HG03521 (cell line): Measurements from ENCODE around the gene DMKN.

Experiments used
- ATAC-seq: cut with Tn5 transposase; IDR thresholded peaks from one replicate; pipeline ENCODE4 v1.9.1; 2021; ENCODE audit warnings: mild to moderate bottlenecking, moderate library complexity; ENCODE audit not compliant: unreplicated experiment

The DMKN gene, protein sequence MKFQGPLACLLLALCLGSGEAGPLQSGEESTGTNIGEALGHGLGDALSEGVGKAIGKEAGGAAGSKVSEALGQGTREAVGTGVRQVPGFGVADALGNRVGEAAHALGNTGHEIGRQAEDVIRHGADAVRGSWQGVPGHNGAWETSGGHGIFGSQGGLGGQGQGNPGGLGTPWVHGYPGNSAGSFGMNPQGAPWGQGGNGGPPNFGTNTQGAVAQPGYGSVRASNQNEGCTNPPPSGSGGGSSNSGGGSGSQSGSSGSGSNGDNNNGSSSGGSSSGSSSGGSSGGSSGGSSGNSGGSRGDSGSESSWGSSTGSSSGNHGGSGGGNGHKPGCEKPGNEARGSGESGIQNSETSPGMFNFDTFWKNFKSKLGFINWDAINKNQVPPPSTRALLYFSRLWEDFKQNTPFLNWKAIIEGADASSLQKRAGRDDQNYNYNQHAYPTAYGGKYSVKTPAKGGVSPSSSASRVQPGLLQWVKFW

DNA sequence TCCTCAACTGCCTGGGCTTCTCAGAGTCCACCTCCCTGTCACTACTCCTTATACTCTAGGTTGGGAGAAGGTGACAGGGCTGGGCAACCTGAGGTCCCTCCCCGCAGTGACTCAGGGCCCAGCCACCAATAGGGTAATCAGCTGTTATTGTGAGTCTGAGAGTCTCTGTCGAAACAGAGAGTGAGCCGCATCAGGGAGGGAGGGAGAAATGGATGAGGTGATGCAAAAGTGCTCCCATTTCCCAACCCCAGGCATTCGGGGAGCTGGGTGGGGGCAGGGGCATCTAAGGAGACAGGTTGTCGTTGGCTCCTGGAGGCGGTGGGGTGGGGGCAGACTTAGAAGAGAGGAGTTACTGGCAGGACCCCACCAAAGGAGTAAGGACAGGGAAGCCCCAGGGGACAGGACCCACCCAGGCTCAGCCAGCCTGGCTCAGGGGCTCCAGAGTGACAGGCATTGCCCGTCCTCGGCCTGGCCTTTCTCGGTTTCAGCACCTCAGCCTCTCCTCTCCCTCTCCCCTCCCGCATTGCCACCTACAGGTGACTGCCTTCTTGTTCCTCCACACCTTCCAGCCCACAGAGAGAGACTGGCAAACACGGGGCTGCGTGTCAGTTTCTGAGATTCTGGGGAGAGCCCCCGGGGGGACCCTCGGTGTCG is at the start of gene DMKN:
Gene DMKN, minus strand, starts transcription at position 22 of the 654 bp plus-strand sequence. CDS start 174 bp downstream, outside the sequence.
- no peak for ATAC-seq

GRCh38 chr19:35562776-35563175 is 49.3 kb upstream of the DMKN start:
- no peak for ATAC-seq

- ATAC-seq = no peak
These were observed 48.9 kb upstream of the DMKN start for GRCh38 chr19:35562336-35562735.

GRCh38 chr19:35561436-35561835 is 48.0 kb upstream of the DMKN start:
- no peak for ATAC-seq

DNA sequence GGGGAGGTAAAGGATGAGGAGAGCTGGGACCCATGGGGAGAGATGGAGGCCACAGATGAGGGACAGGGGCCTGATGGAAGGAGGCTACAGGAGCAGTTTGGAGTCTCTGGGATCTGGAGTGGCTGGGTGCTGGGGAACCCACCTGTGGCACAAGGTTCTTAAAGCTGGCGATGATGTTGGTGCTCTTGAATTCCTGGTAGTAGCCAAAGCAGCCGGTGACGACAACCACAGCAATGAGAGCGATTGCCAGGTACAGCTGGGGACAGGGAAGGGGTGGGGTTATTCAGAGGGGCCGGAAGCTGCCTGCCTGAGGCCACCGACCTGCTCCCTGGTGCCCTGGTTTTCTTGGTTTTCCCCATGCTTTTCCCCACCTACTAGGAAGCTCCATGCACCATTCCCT is 47.2 kb upstream of the DMKN start:
- no peak for ATAC-seq

- ATAC-seq = no peak
These were observed 46.8 kb upstream of the DMKN start for GRCh38 chr19:35560271-35560670.

GRCh38 chr19:35559781-35560180 is 46.3 kb upstream of the DMKN start:
- ATAC-seq = no peak

DNA sequence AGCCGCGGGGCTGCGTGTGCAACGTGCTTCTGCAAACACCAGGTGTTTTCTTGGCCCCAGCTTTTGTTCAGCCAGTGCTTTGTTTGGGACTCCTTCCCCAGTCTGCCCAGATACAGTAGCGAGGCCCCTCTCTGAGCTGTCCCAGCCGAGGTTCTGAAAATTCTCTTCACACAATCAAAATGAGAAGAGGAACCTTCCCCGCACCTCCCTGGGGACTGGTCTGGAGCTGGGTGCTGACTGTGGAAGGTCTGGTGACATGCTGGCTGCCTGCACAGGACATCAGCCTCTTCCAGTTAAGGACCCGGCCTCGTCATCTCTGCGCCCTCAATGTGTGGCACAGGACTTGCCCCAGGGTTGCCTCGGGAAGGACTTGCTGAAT is 45.8 kb upstream of the DMKN start:
- peak; percentile 50 for ATAC-seq

- ATAC-seq = no peak
These were observed 45.2 kb upstream of the DMKN start for GRCh38 chr19:35558400-35559280.

DNA sequence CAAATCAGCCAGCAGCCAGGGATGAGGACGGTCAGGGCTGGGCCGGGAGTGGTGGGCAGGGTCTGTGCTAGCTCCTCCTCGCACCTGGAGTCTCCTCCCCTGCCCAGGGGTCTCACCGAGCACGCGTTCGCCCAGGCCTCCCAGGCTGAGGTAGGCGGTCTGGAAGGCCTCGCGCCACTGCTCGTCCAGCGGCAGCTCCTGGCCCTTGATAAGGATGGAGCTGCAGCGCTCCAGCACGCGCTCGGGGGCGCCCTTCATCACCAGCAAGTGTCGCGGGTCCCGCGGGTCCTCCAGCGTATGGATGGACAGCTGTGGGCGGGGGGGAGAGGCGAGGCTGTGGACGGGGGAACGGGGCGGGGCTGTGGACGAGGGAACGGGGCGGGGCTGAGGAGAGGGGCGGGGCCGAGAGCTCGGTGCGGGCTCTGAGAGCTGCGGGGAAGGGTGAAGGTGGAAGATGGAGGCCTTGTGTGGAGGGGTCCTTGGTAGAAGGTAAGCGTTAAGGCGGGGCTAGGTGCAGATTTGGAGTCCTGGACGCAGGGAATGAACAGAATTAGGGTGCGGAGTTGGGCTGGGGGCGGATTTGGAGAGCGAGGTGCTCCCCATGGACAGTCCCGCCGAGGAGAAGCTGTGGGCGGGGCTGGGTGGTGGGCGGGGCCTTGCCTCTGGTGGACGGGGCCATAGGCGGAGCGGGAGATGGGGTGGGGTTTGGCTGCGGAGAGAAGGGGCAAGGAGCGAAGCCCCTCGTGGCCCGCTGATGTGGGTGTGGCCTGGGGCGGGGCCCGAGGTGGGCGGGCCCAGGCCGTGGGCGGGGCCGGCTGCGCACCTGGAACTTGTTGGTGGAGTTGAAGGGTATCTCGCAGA is 44.3 kb upstream of the DMKN start:
- no peak for ATAC-seq

- no peak for ATAC-seq
These were observed 43.5 kb upstream of the DMKN start for GRCh38 chr19:35556846-35557538.

DNA sequence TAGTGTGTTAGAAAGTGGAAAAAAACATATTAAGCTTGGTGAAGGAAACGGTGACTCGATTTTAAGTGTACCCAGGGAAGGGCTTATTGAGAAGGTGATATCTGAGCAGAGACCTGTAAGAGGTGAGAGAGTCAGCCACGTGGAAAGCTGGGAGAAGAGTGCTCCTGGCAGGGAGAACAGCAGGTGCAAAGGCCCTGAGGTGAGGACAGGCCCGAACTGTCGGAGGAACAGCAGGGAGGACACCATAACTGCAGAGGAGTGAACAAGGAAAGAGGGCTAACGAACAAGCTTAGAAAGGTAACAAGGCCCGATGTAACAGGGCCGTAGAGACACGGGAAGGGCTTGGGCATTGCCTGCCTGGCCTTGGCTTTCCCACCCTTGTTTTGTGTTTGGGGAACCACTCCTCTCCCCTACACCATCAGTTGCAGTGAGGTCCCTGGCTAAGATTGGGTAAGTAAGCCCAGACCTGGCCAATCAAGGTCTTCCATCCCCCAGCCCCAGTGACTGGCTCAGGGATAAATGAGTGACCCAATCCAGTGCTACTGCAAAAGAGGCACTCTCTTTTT is 42.7 kb upstream of the DMKN start:
- ATAC-seq = no peak

DNA sequence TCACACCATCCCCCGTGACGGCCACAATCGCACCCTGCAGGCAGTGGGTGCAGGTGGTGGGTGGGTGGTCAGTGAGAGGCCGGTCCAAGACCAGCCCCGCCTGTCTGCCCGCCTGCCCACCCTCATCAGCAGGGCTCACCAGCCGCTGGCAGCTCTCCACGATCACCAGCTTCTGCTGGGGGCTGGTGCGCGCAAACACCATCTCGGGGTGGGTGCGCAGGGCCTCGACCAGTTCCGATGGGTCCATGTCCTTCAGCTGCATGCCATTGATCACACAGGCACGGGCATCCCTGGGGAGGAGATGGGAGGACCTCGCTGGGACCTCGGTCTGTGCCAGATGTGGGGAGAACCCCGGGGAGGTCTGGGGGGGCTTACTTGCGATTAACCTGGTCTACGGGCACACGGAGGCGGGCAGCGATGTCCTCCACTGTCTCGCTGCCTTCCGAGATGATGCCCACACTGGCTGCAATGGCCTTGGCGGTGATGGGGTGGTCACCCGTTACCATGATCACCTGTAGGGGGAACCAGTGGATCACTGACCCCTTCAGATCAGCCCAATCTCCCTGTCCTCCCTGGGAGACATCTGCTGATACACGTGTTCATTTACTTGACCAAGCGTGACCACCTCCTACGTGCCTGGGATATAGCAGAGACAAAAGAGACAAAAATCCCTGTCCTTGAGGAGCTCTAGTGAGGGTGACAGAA is 42.0 kb upstream of the DMKN start:
- ATAC-seq = no peak

DNA sequence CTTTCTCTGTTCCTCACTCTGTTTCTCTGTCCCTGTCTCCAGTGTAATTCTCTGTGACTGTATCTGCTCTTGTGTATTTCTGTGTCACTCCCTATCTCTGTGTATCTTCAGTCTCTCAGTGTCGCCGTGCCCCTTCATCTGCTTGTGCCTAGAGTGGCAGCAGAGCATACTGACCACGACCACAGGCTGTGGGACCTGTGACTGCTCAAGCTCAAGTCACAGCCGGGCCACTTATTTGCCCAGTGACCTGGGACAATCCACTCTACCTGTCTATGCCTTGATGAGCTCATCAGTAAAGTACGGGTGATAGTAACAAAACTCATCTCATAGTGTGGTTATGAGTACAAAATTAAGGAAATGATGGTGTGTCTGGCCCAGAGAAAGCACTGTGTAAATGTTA is 40.6 kb upstream of the DMKN start:
- no peak for ATAC-seq

- no peak for ATAC-seq
These were observed 40.0 kb upstream of the DMKN start for GRCh38 chr19:35553385-35554000.

DNA sequence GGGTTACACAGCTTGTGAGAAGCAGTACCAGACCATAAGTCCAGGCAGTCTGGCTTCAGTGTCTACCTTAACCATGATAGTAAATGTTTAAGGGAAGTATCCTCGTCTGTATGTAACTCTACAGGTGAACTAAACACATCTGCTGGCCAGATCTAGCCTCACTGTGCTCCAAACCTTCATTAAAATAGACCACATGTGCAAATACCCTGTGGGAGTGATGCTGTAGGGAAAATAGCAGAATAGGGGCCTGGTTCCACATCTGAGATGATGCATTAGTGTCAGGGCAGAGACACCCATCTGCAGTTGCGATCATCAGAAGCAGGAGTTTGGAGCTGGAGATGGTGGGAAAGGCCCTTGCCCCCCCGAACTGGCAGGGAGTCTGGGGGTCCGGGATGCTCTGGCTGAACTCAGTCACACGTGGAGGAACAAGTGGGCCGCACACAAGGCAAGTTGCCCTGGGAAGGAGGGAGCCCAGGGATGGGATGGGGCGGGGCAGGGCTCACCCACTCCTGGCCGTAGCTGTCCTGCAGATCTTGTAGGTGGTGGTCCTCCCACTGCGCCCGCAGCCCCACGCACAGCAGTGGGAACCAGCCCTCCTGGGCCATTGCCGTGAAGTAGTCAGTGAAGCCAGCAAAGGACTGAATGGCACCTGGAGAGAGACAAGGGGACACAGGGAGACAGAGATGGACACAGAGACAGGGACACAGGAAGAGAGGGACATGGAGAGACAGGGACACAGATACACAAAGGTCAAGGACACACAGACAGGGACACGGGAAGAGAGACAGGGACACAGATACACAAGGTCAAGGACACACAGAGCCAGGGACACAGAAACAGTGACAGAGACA is 39.3 kb upstream of the DMKN start:
- no peak for ATAC-seq

DNA sequence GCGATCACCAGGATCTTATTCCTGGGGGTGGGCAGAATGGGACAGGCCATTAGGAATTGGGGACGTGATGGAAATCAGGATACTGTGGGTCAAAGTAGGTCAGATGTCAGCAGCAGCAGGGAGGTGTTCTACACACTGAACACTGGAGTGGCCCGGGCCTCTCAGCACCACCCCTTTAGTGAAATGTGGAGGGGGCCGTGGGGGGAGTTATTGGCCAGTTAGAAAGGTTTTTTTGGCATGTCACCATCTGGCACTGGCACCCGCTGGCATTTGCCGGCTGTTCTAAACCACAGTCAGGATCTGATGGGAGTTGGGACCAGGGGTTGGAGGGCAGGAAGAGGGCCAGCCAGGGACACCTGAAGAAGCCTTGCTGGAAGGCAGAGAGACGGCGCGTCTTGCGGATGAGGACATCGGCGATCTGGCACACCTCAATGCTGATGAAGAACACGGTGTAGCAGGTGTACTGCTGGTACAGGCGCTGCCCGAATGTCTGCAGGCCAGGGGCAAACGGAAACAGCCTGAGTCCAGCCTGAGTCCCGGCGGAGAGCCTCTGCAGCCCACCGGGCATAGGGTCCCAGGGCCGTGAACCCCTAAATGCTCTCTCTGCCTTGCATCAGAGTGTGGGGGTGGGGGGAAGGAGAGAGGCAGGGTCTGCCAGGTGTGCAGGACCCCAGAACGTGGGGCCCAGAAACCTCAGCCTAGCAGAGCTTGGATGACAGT is 37.8 kb upstream of the DMKN start:
- no peak for ATAC-seq
